ENCODE data around the gene UFSP2.
A peak's percentile ranks its signal among the peaks of the same experiment; 100 is the strongest.

UFSP2 gene, protein sequence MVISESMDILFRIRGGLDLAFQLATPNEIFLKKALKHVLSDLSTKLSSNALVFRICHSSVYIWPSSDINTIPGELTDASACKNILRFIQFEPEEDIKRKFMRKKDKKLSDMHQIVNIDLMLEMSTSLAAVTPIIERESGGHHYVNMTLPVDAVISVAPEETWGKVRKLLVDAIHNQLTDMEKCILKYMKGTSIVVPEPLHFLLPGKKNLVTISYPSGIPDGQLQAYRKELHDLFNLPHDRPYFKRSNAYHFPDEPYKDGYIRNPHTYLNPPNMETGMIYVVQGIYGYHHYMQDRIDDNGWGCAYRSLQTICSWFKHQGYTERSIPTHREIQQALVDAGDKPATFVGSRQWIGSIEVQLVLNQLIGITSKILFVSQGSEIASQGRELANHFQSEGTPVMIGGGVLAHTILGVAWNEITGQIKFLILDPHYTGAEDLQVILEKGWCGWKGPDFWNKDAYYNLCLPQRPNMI

DNA sequence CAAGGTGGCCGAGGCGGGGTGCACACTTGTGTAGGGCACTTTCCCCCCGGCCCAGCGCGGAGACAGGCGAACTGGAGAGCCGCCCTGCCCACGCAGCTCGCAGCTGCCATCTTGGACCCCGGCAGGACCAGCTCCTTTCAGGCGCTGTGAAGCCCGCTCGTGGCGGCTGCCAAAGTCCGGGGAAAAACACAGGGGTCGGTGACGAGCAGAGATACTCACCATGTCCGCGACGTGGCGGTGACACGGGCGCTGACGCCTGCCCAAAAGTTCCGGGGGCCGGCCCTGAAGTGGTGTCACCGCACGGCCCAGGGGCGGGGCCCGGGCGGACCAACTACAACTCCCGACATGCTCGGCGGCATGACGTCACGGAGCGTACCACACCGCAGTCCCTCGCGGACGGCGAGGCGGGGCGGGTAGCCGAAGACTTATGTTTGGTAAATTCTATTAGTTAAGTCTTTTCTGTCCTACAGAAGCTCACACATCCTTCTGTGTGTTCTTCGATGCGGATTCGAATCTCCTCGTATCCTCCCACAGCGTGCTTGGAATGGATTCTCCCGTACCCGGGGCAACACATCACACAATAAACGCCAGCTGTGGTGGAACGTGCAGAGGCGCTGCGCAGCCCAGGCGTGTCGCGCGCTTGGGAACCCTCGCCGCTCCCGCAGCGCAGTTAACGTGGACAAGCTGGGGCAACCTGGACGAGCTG is at the start of gene UFSP2:
UFSP2 (minus strand) TSS at position 318 of the 706 bp plus-strand sequence; CDS start at position 222, 96 bp downstream.
- peak; percentile 92 for DNase-seq

DNA sequence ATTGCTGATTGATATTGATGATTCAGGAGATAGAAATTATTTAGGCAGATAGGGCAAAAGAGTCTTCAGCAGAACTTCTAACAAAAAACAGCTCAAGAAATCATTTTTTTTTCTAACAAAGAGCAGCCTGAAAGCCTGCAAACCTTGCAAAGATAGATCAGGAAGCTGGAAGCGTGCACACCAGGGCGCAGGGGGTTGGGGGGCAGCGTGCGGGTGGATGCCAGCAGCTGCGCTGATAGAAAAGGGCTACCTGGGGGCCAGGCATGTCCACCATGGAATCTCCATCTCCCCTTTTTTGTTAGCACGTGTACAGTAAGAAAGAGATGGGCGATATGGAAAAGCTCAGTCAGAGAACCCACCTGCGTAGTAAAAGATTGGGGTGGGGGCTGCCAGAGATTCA is 47.5 kb upstream of the UFSP2 start:
- no peak for DNase-seq

DNA sequence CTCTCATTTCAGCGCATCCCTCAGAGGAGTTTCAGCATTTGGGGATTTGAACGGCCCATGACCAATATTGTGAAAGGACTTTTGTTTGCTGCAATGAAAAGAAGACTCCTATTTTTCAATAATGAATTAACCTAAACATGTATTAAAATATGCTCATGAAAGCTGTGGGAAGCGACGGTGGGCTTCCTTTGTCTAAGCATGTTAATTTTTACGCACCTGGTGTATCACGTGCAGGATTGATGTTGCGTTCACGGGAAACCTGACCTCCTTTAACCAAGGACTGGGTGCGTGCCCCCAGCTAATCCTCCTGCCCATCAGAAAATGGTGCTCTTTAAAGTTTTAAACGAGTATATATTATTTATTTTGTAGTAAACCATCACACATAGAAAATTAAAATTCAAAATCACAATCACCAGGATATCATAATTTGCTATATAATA is 46.4 kb upstream of the UFSP2 start:
- no peak for DNase-seq

DNA sequence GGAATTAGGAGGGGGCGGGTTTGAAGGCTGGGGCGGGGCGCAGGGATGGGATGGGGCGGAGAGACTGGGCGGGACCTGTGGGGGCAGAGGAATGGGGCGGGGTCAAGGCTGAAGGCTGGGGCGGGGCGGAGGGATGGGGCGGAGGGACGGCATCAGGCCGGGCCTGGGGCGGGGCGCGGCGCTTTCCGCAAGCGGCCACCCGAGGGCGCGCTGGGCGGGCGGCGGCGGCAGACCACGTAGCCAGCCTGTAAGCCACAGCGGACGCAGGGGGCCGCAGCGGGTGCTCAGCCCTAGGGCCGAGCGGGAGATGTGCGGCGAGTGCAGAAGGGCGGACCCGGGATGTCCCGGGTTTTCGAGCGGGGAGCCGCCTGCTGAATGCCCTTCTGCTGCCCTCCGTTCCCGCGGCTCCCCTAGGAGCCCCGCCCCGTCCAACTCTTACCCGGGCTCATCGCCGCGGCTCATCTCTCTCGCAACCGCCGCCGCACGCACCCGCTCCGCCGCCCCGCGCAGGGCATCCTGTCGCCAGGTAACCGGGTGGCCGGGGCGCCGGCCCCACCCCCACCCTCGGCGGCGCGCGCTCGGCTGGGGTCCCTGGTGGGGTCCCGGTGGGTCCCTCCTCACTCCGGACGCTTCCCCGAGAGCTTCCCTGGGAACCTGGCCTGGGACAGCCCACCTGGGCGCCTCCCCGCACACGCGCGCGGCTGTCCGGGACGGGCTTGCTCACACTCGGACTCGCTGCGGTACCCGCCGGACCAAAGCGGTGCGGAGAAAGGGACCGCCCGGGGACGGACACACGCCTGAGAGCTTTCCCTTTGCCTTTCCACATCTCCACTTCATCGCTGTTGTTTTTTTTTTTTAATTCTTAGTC is 45.7 kb upstream of the UFSP2 start, which contains the start of gene CCDC110:
CCDC110 (minus strand) TSS at position 499 of the 868 bp plus-strand sequence; CDS start at position 449, 50 bp downstream.
- peak; percentile 96 for DNase-seq

DNA sequence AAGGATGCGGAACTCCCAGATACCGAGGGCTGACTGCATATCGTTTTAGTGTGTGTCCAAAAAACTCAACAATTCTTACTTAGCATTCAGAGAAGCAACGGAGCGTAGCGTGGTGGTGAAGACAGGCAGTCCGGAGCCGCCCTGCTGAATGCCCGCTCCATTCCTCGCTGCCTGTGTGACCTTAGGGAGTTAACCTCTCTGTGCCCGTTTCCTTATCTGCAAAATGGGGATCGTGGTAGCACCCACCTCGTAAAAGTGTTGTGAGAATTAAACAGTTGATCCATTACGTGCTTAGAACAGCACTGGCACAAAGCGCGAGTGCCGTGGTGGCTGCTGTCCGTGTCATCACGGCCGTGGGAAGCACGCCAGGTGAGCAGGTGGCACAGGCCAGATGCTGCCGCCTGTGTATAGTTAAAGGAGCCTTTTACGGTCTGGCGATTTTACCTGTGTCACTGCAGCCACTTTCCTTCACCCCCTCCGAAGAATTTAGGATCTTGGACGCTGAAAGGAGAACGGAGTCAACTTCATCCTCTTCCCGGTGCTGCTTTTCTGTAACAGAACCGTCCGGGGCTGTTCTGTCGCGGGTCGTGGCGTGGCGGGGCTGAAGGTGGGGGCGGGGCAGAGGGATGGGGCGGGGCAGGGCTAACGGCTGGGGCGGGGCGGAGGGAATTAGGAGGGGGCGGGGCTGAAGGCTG is 44.9 kb upstream of the UFSP2 start:
- DNase-seq, result peak; percentile 66

DNA sequence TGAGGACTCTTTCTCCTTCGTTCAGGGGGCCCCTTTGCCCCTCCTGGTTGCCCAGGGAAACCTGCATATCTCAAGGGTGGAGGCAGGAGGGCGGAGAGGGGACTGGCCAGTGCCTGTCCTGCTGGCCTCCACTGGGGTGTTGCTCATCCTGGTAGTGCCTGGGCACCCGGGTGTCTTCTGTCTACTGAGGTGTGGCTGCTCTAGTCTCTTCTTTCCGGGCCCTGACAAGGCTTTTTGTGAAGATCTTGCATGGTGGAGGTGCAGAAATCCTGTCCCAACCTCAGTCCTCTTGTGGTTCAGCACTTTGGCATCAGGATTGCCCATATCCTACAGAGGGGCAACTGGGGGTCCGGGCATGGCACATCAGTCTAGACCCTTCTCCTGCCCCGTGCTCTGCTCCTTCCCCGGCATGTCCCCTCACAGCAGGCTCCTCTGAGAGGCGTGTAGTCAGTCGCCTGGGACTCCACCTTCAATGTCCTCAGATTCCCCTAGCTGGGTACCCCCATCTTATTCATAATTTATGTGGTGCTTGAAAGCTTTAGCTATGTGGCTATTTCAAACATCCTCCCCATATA is 43.9 kb upstream of the UFSP2 start:
- peak; percentile 40 for DNase-seq

DNA sequence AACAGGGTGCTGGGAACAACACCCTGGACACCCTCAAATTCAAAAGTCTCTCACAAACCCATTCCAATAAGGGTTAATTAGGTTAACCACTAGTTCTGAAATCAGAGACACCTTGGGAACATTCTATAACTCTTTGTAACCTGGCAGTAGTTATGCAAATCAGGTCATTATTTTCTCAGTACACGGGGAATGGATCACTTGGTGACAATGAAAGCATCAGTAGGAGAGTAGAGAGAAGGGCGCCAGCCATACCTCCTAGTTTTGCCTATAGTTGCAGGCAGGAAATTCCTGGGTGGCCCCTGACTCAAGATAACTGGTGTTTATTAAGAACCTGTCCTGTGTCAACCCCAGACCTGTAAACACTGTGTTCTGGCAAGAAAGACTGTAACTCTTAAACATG is 43.2 kb upstream of the UFSP2 start:
- no peak for DNase-seq

DNA sequence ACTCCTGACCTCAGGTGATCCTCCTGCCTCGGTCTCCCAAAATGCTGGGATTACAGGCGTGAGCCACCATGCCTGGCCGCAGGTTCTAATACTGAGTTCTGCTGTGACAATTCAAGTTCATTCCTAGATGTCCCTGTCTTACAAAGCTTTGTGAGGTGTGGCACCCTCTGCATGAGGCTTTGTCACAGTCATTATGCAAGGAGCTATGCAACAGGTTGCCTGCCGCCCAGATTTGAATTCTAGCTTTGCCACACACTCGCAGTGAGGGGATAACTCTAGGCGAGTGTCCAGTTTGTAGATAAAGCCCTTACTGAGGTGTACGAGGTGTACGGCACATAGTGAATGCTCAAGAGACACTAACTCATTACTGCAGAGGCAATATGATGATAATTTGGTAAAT is 42.2 kb upstream of the UFSP2 start:
- DNase-seq, result no peak

DNA sequence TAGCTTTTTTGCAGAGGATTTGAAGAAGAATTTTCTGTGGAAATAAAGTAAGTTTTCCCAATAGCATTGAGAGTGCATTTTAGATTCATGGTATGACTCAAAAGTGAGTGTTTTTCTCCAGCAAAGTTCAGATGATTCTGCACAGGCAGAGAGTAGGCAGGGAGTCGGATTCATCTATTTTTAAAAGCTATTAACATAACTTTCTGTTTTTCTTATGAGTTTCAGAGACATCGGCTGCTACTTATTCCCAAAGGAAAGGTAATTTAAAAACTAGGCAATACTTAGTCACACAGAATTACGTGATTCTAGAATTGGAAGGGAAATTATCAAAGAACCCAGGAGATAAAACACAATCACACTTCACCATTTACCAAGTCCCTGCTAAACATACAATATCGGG is 41.3 kb upstream of the UFSP2 start:
- DNase-seq, result no peak

DNA sequence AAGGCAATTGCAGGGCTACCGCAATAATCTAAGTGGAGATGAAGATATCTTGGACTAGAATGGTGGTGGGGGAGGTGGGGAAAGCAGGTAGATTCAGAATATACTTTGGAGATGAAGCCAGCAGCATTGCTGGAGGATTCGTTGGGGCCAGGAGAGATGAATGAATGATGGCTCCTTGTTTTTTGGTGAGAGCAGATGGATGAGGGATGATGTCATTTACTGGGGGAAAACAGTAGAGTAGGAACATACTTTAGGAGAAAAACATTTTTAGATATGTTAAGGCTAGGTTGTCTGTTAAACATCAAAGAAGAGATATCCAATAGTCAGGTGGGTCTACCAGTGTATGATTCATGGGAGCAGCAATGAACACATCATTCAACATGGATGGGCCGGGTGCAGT is 39.9 kb upstream of the UFSP2 start:
- no peak for DNase-seq

DNA sequence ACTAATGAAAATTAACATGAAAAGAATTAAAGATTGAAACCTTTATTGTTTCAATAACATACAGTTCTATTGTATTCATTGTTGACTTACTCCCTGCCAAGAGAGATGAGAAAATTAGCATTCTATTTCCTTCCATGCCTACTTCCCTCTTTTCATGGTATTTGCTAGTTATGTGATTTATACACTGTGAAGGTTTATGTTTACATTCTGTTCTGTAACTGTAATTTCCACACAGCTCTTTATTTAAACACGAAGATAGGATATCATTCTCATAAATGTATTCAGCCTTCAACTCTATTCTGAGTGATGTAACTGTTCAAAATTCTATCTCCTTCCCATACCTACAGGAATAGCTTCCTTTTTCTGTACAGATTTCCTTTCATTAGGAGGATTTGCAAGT is 39.1 kb upstream of the UFSP2 start:
- no peak for DNase-seq

DNA sequence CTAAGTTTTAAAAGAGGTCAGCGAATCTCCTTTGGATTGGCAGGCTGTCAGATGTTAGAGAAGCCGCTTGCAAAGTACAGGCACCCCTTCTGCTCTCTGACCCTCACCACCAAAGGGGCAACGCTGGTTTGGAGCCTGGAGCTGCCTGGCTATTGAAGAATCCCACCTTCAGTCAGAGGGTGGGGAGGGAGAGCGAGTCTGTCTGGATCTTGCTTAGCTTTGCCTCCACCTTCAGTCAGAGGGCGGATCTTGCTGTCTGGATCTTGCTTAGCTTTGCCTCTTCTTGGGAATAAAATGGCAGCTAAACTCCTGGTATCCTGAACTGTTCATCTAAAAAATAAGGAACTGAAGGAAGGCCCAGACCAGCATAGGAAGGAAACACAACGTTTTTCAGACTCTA is 38.4 kb upstream of the UFSP2 start:
- DNase-seq, result no peak

DNA sequence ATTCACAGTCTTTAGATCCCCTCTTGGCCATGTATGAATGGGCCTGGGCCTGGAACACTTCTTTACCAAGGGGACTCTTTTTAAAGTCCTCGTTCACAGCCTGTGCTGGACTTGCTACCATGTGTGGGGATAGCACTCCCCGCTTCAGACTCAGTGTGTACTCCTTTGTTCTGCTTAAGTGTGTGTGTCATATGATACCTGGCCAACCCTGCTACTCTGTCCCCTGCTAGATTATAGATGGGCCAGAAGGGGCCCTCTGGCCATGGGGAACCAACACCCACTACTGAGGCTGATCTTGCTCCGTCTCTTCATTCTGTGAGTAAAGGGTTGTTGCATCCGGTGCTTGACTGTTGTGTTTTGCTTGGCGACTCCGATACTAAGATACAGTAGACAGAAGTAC is 37.8 kb upstream of the UFSP2 start:
- no peak for DNase-seq

DNA sequence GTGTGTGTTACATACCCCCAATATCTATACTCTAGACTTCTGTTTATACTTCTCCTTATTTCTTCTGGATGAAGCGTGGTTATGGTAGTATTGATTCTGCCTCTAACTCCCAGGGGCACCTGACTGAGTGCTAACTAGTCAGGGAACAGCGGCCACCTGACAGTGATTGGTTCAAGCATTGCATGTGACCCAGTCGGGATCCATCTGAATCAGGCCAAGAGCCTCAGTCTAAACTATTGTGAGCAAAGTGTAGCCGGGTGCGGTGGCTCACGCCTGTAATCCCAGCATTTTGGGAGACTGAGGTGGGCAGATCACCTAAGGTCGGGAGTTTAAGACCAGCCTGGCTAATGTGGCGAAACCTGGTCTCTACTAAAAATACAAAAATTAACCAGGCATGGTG is 35.8 kb upstream of the UFSP2 start:
- no peak for DNase-seq

DNA sequence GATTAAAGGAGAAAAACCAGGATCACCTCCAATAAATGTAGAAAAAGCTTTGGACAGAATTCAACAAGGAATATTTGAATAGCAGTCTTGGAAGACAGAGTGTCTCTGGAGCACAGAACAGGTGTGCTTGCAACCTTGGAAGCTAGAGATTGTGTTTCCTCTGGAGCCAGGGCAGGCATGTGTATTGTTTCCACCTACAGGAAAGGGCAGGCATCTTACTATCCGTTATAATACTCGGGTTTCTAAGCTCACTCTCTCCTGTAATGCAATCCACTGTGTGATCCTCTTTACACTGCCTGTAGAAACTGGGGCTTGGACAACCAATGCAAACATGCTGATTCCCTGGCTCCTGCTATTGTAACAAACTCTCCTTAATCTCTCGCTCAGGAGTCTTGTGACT is 31.4 kb upstream of the UFSP2 start:
- DNase-seq, result no peak

DNA sequence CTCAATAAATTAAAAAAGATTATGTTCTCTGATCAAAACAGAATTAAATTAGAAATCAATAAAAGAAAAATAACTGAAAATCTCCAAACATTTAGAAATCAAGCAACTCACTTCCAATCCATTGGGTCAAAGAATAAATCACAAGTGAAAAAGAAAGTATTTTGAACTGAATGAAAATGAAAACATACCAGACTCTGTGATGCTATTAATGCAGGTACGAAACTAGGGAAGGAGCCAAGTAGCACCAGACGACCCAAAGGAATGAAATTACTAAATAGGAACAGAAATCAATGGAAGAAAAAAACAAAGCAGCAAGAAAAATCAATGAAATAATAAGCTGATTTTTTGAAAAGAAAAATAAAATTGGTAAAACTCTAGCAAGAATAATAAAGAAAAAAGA is 30.4 kb upstream of the UFSP2 start:
- DNase-seq, result no peak

DNA sequence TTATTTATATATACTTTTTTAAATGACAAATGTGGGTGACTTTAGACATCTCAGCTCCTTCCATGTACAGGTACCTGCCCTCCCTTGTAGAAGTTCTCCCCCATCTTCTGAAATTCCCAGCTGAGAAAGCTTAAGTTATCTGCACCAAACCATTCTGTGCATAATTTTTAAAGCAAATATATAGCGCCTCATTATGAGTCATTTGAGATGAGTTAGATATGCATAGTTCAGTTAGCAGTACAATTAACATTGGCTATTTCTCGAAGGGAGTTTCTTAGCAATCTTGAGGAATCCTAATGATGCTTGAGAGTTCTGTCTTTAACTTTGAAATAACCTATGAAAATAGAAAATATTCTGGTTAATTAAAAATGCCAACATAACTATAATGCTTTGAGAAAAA is 19.4 kb upstream of the UFSP2 start:
- no peak for DNase-seq

DNA sequence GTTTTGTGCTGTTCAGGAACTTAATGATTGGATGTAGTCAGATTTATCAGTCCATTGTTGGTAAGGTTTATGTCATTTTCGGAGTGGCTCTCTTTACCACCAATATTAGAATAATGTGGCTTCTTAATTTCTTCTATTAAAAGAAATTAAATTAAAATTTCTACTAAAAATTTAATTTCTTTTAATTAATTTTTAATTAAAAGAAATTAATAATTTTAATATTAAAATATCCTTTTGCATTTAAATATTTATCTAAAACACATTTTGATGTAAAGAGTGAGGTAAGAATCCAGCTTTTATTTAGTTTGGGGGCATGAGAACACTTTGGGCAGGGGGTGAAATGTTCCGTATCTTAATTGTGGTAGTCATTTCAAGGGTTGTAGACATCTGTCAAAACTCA is 15.7 kb upstream of the UFSP2 start:
- no peak for DNase-seq

DNA sequence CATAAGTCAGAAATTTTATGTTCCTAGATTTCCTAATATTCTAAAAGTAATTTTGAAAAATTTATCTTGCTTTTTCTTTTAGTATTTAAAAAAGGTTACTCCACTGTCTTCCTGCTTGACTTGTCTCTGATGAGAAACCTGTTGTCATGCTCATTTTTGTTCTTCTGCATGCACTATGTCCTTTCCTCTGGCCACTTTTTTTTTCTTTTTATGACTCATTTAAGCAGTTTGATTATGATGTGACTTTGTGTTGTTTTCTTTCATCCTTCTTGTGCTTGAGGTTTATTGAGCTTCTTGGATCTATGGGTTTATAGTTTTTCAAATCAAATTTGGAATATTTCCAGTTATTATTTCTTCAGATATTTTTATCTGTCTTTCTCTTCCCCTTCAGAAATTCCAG is 12.0 kb upstream of the UFSP2 start:
- DNase-seq, result no peak

DNA sequence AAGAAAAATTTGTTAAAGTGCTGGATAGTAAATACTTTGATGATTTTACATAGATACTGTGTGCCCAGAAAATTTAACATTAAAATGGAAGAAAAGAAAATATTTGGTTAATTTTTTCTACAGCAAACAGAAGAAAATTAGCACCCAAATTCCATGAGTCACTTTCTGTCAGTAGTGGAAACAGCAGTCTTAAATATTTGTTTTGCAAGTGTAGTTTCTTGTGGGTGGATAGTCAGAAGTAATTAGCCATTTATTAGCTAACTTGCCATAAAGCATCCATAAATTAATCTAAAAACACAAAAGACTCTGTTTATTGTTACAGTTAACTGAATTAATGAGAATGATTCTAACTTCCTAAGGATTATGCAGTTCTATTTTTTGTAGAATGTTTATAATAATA is 9.7 kb upstream of the UFSP2 start:
- DNase-seq, result no peak

DNA sequence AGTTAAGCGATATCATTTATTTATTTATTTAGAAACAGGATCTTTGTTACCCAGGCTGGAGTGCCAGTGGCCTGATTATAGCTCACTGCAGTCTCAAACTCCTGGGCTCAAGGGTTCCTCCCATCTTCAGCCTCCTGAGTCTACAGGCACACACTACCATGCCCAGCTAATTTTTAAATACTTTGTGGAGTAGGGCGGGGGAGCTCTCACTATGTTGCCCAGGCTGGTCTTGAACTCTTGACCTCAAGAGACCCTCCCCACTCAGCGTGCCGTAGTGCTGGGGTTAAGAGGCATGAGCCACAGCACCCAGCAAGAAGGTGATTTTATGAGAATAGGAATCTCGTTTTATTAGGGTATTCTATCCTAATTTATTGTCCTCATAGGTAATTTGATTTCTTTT is 3.9 kb upstream of the UFSP2 start:
- DNase-seq, result no peak
